Measurements from ENCODE around the gene TKTL2.

The TKTL2 gene

GRCh38 chr4:163493643-163494359, 20.2 kb upstream of the TKTL2 start:
- DNase-seq (ENCODE audit: low read depth): no peak
- H3K4me3 ChIP-seq (ENCODE audit: low read length): peak overlapping the region; percentile 89
- no peak for TF ChIP-seq CTCF (IDR thresholded peaks at IDR 0.05; ENCODE audit: insufficient read depth, low read depth, low read length, missing control alignments)

- no peak for DNase-seq (ENCODE audit: low read depth)
- no peak overlapping the region for H3K4me3 ChIP-seq (ENCODE audit: low read length)
- no peak for TF ChIP-seq CTCF (IDR thresholded peaks at IDR 0.05; ENCODE audit: insufficient read depth, low read depth, low read length, missing control alignments)
These were observed 19.5 kb upstream of the TKTL2 start for GRCh38 chr4:163492951-163493504.

GRCh38 chr4:163489929-163490328, 16.4 kb upstream of the TKTL2 start:
- TF ChIP-seq CTCF (IDR thresholded peaks at IDR 0.05; ENCODE audit: insufficient read depth, low read depth, low read length, missing control alignments): no peak
- DNase-seq (ENCODE audit: low read depth): no peak

GRCh38 chr4:163486321-163486720, 12.8 kb upstream of the TKTL2 start:
- no peak for DNase-seq (ENCODE audit: low read depth)
- H3K4me3 ChIP-seq (ENCODE audit: low read length): no peak overlapping the region
- no peak for TF ChIP-seq CTCF (IDR thresholded peaks at IDR 0.05; ENCODE audit: insufficient read depth, low read depth, low read length, missing control alignments)

More at GRCh38 chr4:163489929-163490328, 16.4 kb upstream of the TKTL2 start:
- H3K4me3 ChIP-seq (ENCODE audit: low read length): no peak overlapping the region

GRCh38 chr4:163485589-163485988, 12.0 kb upstream of the TKTL2 start:
- DNase-seq (ENCODE audit: low read depth): no peak
- no peak overlapping the region for H3K4me3 ChIP-seq (ENCODE audit: low read length)
- TF ChIP-seq CTCF (IDR thresholded peaks at IDR 0.05; ENCODE audit: insufficient read depth, low read depth, low read length, missing control alignments): no peak

GRCh38 chr4:163484906-163485305, 11.4 kb upstream of the TKTL2 start:
- no peak overlapping the region for H3K4me3 ChIP-seq (ENCODE audit: low read length)
- peak; percentile 55 for DNase-seq (ENCODE audit: low read depth)
- peak; percentile 31 for TF ChIP-seq CTCF (IDR thresholded peaks at IDR 0.05; ENCODE audit: insufficient read depth, low read depth, low read length, missing control alignments)

- no peak for DNase-seq (ENCODE audit: low read depth)
- no peak overlapping the region for H3K4me3 ChIP-seq (ENCODE audit: low read length)
- TF ChIP-seq CTCF (IDR thresholded peaks at IDR 0.05; ENCODE audit: insufficient read depth, low read depth, low read length, missing control alignments): no peak
These were observed 8.6 kb upstream of the TKTL2 start for GRCh38 chr4:163482190-163482589.
